ENCODE measurements around the gene SLC8A3.
"Not testable (repeated sequence)": the region's sequence is repeated elsewhere in the genome, so short reads cannot be mapped to it uniquely, and the experiment has no call there.

GRCh38 chr14:70231756-70232544, 43.2 kb upstream of the SLC8A3 start:
- TF ChIP-seq, protein P1, sequence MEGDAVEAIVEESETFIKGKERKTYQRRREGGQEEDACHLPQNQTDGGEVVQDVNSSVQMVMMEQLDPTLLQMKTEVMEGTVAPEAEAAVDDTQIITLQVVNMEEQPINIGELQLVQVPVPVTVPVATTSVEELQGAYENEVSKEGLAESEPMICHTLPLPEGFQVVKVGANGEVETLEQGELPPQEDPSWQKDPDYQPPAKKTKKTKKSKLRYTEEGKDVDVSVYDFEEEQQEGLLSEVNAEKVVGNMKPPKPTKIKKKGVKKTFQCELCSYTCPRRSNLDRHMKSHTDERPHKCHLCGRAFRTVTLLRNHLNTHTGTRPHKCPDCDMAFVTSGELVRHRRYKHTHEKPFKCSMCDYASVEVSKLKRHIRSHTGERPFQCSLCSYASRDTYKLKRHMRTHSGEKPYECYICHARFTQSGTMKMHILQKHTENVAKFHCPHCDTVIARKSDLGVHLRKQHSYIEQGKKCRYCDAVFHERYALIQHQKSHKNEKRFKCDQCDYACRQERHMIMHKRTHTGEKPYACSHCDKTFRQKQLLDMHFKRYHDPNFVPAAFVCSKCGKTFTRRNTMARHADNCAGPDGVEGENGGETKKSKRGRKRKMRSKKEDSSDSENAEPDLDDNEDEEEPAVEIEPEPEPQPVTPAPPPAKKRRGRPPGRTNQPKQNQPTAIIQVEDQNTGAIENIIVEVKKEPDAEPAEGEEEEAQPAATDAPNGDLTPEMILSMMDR (conservative IDR thresholded peaks at IDR 0.05; ENCODE audit: low read length): not testable (repeated sequence)
- not testable (repeated sequence) for TF ChIP-seq EZH2phosphoT487 (IDR thresholded peaks at IDR 0.05; ENCODE audit: borderline replicate concordance)

Measured in Loucy (cell line).